HUES64 (cell line): ENCODE measurements around the gene KIF17.
"Not testable (repeated sequence)": the region's sequence is repeated elsewhere in the genome, so short reads cannot be mapped to it uniquely, and the experiment has no call there.

ENCODE experiments used
- H3K27ac ChIP-seq: 2 replicates; pipeline ENCODE4 v1.7.0; 2013; ENCODE audit warnings: low read depth, low read length, inconsistent platforms
- H3K27me3 ChIP-seq: 2 replicates; pipeline ENCODE4 v1.6.1; 2013; ENCODE audit warnings: mild to moderate bottlenecking, low read length; ENCODE audit not compliant: insufficient read depth
- H3K36me3 ChIP-seq: 2 replicates; pipeline ENCODE4 v1.6.1; 2013; ENCODE audit warnings: mild to moderate bottlenecking, low read length; ENCODE audit not compliant: insufficient read depth
- H3K4me1 ChIP-seq: 2 replicates; pipeline ENCODE4 v1.6.1; 2013; ENCODE audit warnings: mild to moderate bottlenecking, low read length, moderate library complexity; ENCODE audit not compliant: insufficient read depth
- H3K4me3 ChIP-seq: 2 replicates; pipeline ENCODE4 v1.5.1; 2013; ENCODE audit warnings: mild to moderate bottlenecking, low read length, moderate library complexity
- H3K9ac ChIP-seq: 2 replicates; pipeline ENCODE4 v1.6.1; 2013; ENCODE audit warnings: mild to moderate bottlenecking, low read depth, low read length
- H3K9me3 ChIP-seq: 2 replicates; pipeline ENCODE4 v1.6.1; 2013; ENCODE audit warnings: low read depth, low read length; ENCODE audit not compliant: insufficient read depth
- WGBS: fragments of 150-250, 120-280 bp; methylation state at CpG from one replicate; pipeline ENCODE4 v1.1.7; 2013; ENCODE audit warnings: missing lambda C conversion rate; 5-methylcytosine and 5-hydroxymethylcytosine counted together

Gene KIF17

DNA sequence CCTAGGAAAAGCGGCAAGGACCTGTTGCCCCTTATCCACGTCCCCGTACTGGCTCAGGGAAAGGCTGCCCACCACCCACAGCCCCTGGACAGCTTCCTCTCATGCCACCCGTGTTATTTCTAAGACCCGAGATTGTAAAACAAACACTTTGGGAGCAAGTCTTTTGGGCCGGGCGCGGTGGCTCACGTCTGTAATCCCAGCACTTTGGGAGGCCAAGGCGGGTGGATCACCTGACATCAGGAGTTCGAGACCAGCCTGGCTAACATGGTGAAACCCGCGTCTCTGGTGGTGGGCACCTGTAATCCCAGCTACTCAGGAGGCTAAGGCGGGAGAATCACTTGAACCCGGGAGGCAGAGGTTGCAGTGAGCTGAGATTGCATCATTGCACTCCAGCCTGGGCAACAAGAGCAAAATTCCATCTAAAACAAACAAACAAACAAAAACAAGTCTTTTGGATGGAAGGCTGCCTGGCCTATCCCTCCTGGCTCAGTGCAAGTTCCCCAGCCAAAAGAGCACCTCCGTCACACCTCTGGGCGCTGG is 606 bp upstream of the KIF17 start:
- Histone ChIP-seq H3K27me3 (peaks cover 29% of the 10 kb centered on the region), H3K4me3 (peak overlapping the region; percentile 69)

DNA sequence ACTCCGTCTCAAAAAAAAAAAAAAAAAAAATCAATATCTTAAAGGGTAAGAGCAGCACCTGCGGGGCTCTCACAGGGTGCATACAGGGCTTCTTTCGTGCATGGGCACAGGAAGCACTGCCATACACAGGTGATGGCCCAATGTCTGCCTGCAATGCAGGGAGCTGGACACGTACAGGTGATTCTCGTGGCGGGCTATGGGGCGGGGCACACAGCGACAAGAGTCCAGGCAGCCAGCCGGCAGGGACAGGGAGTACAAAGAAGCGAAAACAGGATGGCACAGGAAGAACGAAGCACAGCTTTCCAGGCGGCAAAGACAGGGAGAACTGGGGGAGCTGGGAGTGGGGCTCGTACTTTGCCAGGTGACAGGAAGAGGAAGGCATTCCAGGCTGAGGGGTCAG is 1.6 kb downstream of the KIF17 start:
- H3K4me1 ChIP-seq, result no peaks in the 10 kb centered on the region
- H3K9me3 ChIP-seq, result no peaks in the 10 kb centered on the region
- no peak overlapping the region for H3K27ac ChIP-seq
- peaks cover 29% of the 10 kb centered on the region for H3K27me3 ChIP-seq
- no peak overlapping the region for H3K9ac ChIP-seq
- H3K4me3 ChIP-seq, result no peak overlapping the region
- H3K36me3 ChIP-seq, result 0 out of 2 replicates have a peak, but pooled peaks cover 3% of the 10 kb centered on the region
- 90% methylated on average over 13 of the region's 13 CpGs for WGBS

More for the DNA sequence above, 606 bp upstream of the KIF17 start:
- not testable (repeated sequence) for H3K4me1 ChIP-seq, H3K36me3 ChIP-seq, H3K27ac ChIP-seq, H3K9me3 ChIP-seq
- H3K9ac ChIP-seq, result peak overlapping the region; percentile 43; the same call in 1 of the 2 replicates
- 68% methylated on average over 17 of the region's 17 CpGs for WGBS

DNA sequence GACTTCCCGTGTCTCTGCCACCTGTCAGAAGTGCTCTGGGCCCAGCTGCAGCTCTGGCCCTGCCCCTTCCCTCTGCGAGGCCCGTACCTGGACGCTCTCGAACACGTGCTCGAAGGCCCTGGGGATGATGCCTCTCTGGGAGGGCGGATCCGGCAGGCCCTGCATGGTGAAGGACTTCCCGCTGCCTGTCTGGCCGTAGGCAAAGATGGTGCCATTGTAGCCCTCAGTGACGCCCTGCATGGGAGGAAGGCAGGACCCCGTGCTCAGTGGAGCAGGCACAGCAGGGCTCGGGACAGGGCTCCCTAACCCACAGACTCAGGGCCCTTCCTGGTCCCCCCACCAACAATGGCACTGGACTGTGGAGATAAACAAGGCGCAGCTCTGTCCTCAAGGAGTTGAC is 2.4 kb downstream of the KIF17 start:
- H3K9ac ChIP-seq, result no peak overlapping the region
- no peak overlapping the region for H3K27ac ChIP-seq
- peaks cover 29% of the 10 kb centered on the region for H3K27me3 ChIP-seq
- no peaks in the 10 kb centered on the region for H3K9me3 ChIP-seq
- 89% methylated on average over 15 of the region's 15 CpGs for WGBS
- no peak overlapping the region for H3K4me3 ChIP-seq
- 0 out of 2 replicates have a peak, but pooled peaks cover 3% of the 10 kb centered on the region for H3K36me3 ChIP-seq
- H3K4me1 ChIP-seq, result no peaks in the 10 kb centered on the region

- Histone ChIP-seq H3K27ac (no peak overlapping the region), H3K4me1 (no peaks in the 10 kb centered on the region), H3K27me3 (peaks cover 13% of the 10 kb centered on the region), H3K9me3 (no peaks in the 10 kb centered on the region), H3K36me3 (peaks cover 16% of the 10 kb centered on the region; the same call in 1 of the 2 replicates), H3K4me3 (no peak overlapping the region), H3K9ac (no peak overlapping the region)
- WGBS, result 85% methylated on average over 6 of the region's 6 CpGs
Observed at GRCh38 chr1:20713440-20713839, 4.4 kb downstream of the KIF17 start.

DNA sequence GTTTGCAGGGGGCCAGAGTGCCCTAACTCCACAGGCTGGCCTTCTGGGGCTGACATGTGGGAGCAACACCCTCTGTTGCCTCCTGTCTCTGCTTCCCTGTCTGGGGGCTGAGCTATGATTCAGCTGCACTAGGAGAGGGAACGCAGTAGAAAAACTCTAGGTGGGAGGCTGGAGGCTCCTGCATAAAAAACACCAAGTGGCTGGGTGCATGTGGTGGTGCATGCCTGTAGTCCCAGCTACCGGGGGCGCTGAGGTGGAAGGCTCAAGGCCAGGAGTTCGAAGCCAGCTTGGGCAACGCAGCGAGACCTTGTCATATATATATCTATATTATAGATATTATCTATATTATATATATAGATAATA is 5.6 kb downstream of the KIF17 start:
- 98% methylated on average over 3 of the region's 6 CpGs for WGBS
- Histone ChIP-seq H3K27me3 (peaks cover 6% of the 10 kb centered on the region), H3K36me3 (peaks cover 22% of the 10 kb centered on the region; the same call in 1 of the 2 replicates), H3K4me1 (no peaks in the 10 kb centered on the region), H3K4me3 (no peak overlapping the region), H3K9ac (no peak overlapping the region), H3K9me3 (no peaks in the 10 kb centered on the region), H3K27ac (no peak overlapping the region)

DNA sequence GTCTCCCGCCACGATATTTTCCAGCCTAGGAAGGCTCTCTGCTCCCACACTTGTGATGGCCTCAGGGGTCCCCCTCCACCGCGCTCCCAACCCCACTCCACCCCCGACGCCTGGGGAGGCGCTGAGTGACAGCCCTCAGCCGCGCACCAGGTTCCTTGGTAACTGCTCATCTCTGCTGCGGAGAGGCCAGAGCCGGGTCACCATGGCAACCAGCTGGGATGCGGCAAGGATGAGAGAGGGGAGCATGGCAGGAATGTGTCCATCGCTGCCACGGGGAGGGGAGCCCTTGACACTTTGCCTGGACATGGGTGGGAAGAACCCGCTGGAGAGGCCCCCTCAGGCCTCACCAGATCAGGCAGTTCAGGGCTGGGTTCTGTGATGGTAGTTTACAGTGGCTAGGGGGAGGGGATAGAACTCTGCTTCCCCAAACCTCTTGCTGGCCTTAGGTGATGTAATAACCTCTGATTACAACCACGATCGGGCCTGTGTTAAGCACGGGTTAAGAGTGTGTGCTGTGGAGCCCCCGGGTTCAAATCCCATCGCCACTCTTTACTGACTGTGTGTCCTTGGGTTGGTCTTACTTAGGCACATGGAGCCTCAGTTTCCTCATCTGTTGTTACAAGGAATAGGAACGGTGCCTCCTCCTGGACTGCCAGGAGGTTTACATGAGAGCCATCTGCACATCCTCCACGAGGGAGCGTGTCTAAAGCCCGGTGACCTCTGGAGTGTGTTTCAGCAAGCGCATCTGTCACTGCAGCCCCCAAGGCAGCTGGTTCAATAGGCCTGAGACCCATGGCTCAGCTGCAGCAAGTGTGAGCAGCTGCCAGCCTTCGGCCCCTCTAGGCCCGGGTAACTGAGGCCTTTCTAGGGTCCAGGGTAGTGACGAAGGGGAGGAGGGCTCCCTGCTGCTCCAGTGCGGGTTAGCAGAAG is 6.3 kb downstream of the KIF17 start:
- H3K9ac ChIP-seq, result no peak overlapping the region
- H3K9me3 ChIP-seq, result no peaks in the 10 kb centered on the region
- 87% methylated on average over 29 of the region's 29 CpGs for WGBS
- no peak overlapping the region for H3K27ac ChIP-seq
- no peaks in the 10 kb centered on the region for H3K27me3 ChIP-seq
- peaks cover 25% of the 10 kb centered on the region; the same call in 1 of the 2 replicates for H3K36me3 ChIP-seq
- H3K4me3 ChIP-seq, result no peak overlapping the region
- H3K4me1 ChIP-seq, result no peaks in the 10 kb centered on the region

DNA sequence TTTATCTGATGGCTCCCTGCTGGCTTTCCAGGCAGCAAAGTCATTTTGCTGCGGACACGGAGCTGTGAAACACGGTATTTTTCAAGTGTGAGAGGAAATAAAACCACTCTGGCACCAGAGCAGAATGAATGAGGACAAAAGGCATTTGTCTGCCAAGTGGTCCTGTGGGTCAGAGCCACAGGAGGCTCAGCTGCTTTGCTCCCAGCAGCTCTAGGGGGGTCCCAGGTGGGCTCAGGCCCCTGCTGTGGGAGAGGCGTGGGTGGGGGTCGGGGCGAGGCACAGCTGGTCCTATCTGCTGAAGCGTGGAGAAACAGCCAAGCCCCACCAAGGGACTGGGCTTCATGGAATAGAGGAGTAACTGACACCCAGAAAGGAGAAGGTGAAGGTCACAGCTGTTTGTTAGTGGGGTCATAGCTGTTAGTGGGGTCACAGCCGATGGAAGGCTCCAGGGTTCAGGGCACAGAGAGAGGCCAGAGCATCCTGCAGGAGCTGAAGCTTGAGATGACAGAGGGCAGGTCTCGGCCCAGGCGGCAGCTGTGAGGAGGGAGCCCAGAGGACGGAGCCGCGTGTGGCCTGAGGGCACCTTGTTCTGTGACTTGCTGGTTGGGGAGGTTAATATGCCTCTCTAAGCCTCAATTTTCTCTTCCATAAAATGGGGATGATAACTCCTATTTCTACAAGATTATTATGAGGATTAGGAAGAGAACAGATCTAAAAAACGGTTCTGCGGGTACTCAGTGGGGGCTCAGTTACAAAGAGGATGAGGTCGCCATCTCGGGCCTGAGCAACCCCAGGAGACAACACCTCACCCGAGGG is 7.1 kb downstream of the KIF17 start:
- Histone ChIP-seq H3K9me3 (no peaks in the 10 kb centered on the region), H3K9ac (no peak overlapping the region), H3K4me1 (no peaks in the 10 kb centered on the region), H3K27ac (no peak overlapping the region), H3K4me3 (no peak overlapping the region), H3K27me3 (no peaks in the 10 kb centered on the region), H3K36me3 (peaks cover 25% of the 10 kb centered on the region; the same call in 1 of the 2 replicates)
- 87% methylated on average over 18 of the region's 18 CpGs for WGBS

GRCh38 chr1:20709868-20710267 is 7.9 kb downstream of the KIF17 start:
- Histone ChIP-seq H3K27me3 (no peaks in the 10 kb centered on the region), H3K4me1 (no peaks in the 10 kb centered on the region), H3K9me3 (no peaks in the 10 kb centered on the region), H3K4me3 (no peak overlapping the region), H3K27ac (no peak overlapping the region), H3K9ac (no peak overlapping the region), H3K36me3 (peaks cover 23% of the 10 kb centered on the region; the same call in 1 of the 2 replicates)
- 96% methylated on average over 3 of the region's 3 CpGs for WGBS

GRCh38 chr1:20708891-20709290 is 8.9 kb downstream of the KIF17 start:
- Histone ChIP-seq H3K4me1 (no peaks in the 10 kb centered on the region), H3K9ac (no peak overlapping the region), H3K27ac (no peak overlapping the region), H3K36me3 (peaks cover 22% of the 10 kb centered on the region; the same call in 1 of the 2 replicates), H3K9me3 (no peaks in the 10 kb centered on the region), H3K27me3 (no peaks in the 10 kb centered on the region), H3K4me3 (no peak overlapping the region)
- WGBS, result 89% methylated on average over 5 of the region's 5 CpGs

DNA sequence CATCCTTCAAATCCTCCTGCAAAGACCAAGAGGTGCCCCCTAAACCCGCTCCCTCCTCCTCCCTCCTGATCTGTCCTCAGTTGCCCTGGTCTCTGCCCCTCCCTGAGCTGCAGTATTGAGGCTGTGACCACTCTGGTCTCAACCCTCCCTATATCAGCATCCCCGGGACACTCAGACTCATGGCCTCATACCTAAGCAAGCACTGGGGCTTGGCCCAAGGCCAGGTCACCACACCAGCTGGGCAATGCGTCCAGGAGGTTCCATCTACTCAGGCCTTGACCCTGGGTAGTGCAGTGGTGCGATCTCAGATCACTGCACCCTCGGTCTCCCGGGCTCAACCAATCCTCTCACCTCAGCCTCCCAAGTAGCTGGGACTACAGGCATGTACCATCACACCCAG is 9.8 kb downstream of the KIF17 start:
- H3K36me3 ChIP-seq, result peaks cover 22% of the 10 kb centered on the region; the same call in 1 of the 2 replicates
- H3K27me3 ChIP-seq, result no peaks in the 10 kb centered on the region
- no peak overlapping the region for H3K9ac ChIP-seq
- no peak overlapping the region for H3K27ac ChIP-seq
- no peak overlapping the region for H3K4me3 ChIP-seq
- no peaks in the 10 kb centered on the region for H3K4me1 ChIP-seq
- 92% methylated on average over 6 of the region's 6 CpGs for WGBS
- no peaks in the 10 kb centered on the region for H3K9me3 ChIP-seq

DNA sequence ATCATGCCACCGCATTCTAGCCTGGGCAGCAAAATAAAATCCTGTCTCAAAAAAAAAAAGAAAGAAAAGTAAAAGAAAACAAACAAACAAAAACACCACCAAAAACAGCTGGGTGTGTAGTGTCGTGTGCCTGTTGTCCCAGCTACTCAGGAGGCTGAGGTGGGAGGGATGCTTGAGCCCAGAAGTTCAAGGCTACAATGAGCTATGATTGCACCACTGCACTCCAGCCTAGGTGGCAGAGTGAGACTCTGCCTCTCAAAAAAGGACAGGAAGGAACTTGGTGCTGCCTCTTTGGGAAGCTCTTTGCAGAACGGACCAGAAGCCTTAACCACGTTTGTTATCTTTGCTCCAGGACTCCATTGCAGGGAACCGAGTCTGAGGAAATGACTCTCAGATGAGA is 11.0 kb downstream of the KIF17 start:
- peaks cover 22% of the 10 kb centered on the region; the same call in 1 of the 2 replicates for H3K36me3 ChIP-seq
- H3K9me3 ChIP-seq, result no peaks in the 10 kb centered on the region
- H3K27ac ChIP-seq, result no peak overlapping the region
- no peak overlapping the region for H3K9ac ChIP-seq
- no peaks in the 10 kb centered on the region for H3K27me3 ChIP-seq
- no peak overlapping the region for H3K4me3 ChIP-seq
- 87% methylated on average over 4 of the region's 5 CpGs for WGBS
- no peaks in the 10 kb centered on the region for H3K4me1 ChIP-seq
